ENCODE measurements around the gene PDE11A. TPM values are rescaled to one million over a fixed set of nuclear protein-coding genes. Genes with fewer than 3 reads are reported as not detected.

PDE11A gene
- total RNA-seq, 2 donors from 2014 or later, result 0.28 to 3.5 TPM

- TF ChIP-seq, protein P1, sequence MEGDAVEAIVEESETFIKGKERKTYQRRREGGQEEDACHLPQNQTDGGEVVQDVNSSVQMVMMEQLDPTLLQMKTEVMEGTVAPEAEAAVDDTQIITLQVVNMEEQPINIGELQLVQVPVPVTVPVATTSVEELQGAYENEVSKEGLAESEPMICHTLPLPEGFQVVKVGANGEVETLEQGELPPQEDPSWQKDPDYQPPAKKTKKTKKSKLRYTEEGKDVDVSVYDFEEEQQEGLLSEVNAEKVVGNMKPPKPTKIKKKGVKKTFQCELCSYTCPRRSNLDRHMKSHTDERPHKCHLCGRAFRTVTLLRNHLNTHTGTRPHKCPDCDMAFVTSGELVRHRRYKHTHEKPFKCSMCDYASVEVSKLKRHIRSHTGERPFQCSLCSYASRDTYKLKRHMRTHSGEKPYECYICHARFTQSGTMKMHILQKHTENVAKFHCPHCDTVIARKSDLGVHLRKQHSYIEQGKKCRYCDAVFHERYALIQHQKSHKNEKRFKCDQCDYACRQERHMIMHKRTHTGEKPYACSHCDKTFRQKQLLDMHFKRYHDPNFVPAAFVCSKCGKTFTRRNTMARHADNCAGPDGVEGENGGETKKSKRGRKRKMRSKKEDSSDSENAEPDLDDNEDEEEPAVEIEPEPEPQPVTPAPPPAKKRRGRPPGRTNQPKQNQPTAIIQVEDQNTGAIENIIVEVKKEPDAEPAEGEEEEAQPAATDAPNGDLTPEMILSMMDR (IDR thresholded peaks at IDR 0.05), result no peak
- Histone ChIP-seq H3K27me3 (replicated peaks; ENCODE audit: insufficient read depth) (no peaks in the 10 kb centered on the region), H3K4me3 (no peak overlapping the region), H3K27ac (no peak overlapping the region), H3K4me1 (ENCODE audit: control insufficient read depth in 1 of 2, low read depth in 2 of 2) (no peaks in the 10 kb centered on the region), H3K36me3 (no peaks in the 10 kb centered on the region), H3K9me3 (no peaks in the 10 kb centered on the region)
- DNase-seq (ENCODE audit: low spot score), result no peak
- no peak for ATAC-seq (ENCODE audit: insufficient number of reproducible peaks, low FRiP score, low read depth)
Measured at GRCh38 chr2:177728920-177729319, 343.7 kb downstream of the PDE11A start.

- TF ChIP-seq, protein P1 (IDR thresholded peaks at IDR 0.05), result no peak
- Histone ChIP-seq H3K9me3 (no peaks in the 10 kb centered on the region), H3K27me3 (replicated peaks; ENCODE audit: insufficient read depth) (no peaks in the 10 kb centered on the region), H3K4me1 (ENCODE audit: control insufficient read depth in 1 of 2, low read depth in 2 of 2) (no peaks in the 10 kb centered on the region), H3K27ac (no peak overlapping the region), H3K36me3 (no peaks in the 10 kb centered on the region), H3K4me3 (no peak overlapping the region)
- no peak for DNase-seq (ENCODE audit: low spot score)
- no peak for ATAC-seq (ENCODE audit: insufficient number of reproducible peaks, low FRiP score, low read depth)
Measured at GRCh38 chr2:177728399-177728765, 344.2 kb downstream of the PDE11A start.

DNA sequence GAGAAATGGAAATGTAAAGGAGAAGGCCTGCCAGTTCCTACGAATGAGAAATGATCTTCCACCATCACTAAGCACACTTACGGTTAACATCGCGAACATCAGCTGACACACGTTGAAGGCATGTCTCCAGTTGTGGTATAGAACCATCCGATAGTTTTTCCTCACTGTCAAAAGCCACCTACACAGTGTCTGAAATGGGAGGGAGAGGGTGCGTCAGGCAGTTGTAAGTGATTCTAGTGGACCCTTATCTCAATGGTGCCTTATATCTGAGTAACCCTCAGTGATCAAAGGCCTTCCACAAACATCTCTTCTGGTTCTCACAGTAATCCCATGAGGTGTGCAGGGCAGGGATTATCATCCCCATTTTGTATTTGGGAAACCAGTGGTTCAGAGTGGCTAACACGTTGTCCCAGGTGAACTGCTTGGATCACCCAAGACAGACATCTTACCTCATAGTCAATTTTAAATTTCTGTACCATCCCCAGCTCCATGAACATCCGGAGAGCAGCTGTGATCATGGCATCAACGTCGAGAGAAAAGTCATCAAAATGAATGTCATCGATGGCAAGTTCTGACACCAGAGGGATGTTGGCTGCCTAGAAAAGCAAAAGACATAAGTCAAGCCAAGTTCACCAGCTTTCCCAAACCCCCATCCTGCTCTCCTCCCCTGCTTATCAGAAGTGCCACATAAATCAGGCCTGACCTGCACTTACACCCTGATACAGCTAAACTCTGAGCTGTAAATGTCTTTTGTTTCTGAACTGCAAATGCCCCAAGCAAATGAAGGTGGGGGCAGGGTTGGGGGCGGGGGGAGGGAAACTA, 344.8 kb downstream of the PDE11A start:
- no peak overlapping the region for H3K4me3 ChIP-seq
- H3K27me3 ChIP-seq (replicated peaks; ENCODE audit: insufficient read depth), result no peaks in the 10 kb centered on the region
- H3K4me1 ChIP-seq (ENCODE audit: control insufficient read depth in 1 of 2, low read depth in 2 of 2), result no peaks in the 10 kb centered on the region
- no peak for ATAC-seq (ENCODE audit: insufficient number of reproducible peaks, low FRiP score, low read depth)
- TF ChIP-seq, protein P1 (IDR thresholded peaks at IDR 0.05), result no peak
- H3K27ac ChIP-seq, result no peak overlapping the region
- no peak for DNase-seq (ENCODE audit: low spot score)
- H3K9me3 ChIP-seq, result no peaks in the 10 kb centered on the region
- H3K36me3 ChIP-seq, result no peaks in the 10 kb centered on the region

DNA sequence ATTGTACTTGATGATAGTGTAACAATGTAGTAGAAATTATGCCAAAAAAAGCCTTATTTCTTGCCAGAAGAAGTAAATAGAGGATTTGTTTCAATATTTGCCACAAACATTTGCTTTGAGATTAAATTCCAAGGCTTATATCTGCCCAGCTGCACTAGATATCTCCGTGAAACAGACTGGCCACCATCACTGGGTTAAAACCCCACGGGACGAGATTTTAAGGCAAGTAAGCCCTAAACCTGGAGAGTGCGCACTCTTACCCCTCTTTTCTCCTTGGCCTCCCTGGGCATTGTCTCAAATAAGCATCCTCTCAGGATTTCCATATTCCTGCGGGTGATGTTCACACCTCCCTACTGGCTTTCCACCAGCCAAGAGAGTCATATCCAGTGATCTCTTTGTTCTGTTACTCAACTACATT, 345.6 kb downstream of the PDE11A start:
- no peak for DNase-seq (ENCODE audit: low spot score)
- Histone ChIP-seq H3K4me3 (no peak overlapping the region), H3K4me1 (ENCODE audit: control insufficient read depth in 1 of 2, low read depth in 2 of 2) (no peaks in the 10 kb centered on the region), H3K27ac (no peak overlapping the region), H3K36me3 (no peaks in the 10 kb centered on the region), H3K9me3 (no peaks in the 10 kb centered on the region), H3K27me3 (replicated peaks; ENCODE audit: insufficient read depth) (no peaks in the 10 kb centered on the region)
- ATAC-seq (ENCODE audit: insufficient number of reproducible peaks, low FRiP score, low read depth), result no peak
- TF ChIP-seq, protein P1 (IDR thresholded peaks at IDR 0.05), result no peak

DNA sequence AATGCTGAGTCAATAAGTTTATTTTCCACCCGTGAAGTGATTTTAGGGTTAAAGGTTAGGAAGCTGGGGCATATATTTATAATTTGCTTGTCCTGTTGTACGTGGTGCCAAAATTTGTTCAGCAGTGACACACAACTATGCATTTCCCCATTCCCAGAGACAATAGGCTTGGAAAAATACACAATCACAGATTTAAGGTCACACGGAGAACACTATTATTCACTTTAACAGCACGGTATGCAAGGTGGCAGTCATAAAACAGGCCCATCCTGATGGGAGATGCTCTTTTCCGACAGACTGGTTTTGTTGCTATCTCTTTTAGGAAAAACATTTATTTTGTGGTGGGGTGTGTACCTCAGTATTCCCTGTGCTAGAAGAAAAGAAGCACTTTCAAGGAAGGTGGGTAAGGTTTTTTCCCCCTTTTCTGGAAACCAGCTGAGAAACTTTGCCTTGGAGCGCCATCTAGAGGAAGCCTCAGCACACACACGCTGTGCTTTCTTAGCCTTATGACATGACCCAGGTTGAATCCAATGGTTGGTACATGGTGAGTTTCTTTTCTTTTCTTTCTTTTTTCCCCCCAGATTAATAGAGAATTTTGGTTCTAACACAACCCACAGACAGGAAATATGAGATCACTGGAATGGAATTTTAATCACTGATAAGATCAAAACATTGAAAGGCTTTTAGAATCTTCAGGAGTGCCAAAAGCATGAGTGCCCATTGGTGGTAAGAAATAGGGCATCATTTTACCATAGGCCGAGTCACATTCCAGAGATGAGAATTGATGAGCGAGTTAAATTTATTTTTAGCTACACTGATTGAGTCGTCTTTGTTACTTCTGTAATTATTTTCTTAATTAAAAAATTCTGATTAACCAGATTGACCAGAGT, 347.9 kb downstream of the PDE11A start:
- TF ChIP-seq, protein P1 (IDR thresholded peaks at IDR 0.05), result peak; percentile 61
- ATAC-seq (ENCODE audit: insufficient number of reproducible peaks, low FRiP score, low read depth) (no peak), DNase-seq (ENCODE audit: low spot score) (no peak)
- H3K4me3 ChIP-seq, result no peak overlapping the region
- no peak overlapping the region for H3K27ac ChIP-seq
- no peaks in the 10 kb centered on the region for H3K27me3 ChIP-seq (replicated peaks; ENCODE audit: insufficient read depth)
- no peaks in the 10 kb centered on the region for H3K9me3 ChIP-seq
- H3K36me3 ChIP-seq, result no peaks in the 10 kb centered on the region
- no peaks in the 10 kb centered on the region for H3K4me1 ChIP-seq (ENCODE audit: control insufficient read depth in 1 of 2, low read depth in 2 of 2)

Measured in thoracic aorta (tissue), 2 donors.